K562 (cell line): ENCODE measurements around the gene DIAPH1.

Experiments
- ATF7 ChIP-seq: fragments of 450-650 bp; IDR thresholded peaks from 2 replicates; pipeline ENCODE4 v1.7.1; 2014; ENCODE audit warnings: mild to moderate bottlenecking, moderate library complexity
- BRD4 ChIP-seq: fragments of 200-600 bp; sonication (generic); IDR thresholded peaks from 2 replicates; pipeline ENCODE4 v1.6.1; 2017; ENCODE audit warnings: inconsistent platforms
- ETS1 ChIP-seq: conservative IDR thresholded peaks from 2 replicates; pipeline ENCODE4 v1.6.1; 2011; ENCODE audit warnings: low read depth, mild to moderate bottlenecking, low read length; ENCODE audit not compliant: control insufficient read depth
- FOXA1 ChIP-seq: fragments of 450-650 bp; IDR thresholded peaks from 2 replicates; pipeline ENCODE4 v1.6.1; 2016; ENCODE audit warnings: mild to moderate bottlenecking, borderline replicate concordance
- HDAC1 ChIP-seq, 2 experiments: fragments of 450-650 bp; IDR thresholded peaks; 2 replicates each; pipeline ENCODE4 v1.6.1; 2016 to 2017; ENCODE audit warnings: inconsistent platforms in 1 of 2, mild to moderate bottlenecking in 1 of 2, moderate library complexity in 1 of 2
- HMGXB4 ChIP-seq: sonication (generic); formaldehyde crosslinking; IDR thresholded peaks from 2 replicates; pipeline ENCODE4 v1.8.1; 2023; ENCODE audit warnings: mild to moderate bottlenecking, missing genetic modification reagents
- JUND ChIP-seq, 2 experiments: IDR thresholded peaks; 2 replicates in 1 of 2; 3 replicates in 1 of 2; pipeline ENCODE4 v1.6.1; 2011; ENCODE audit warnings: borderline replicate concordance in 2 of 2, low read depth in 2 of 2, low read length in 2 of 2, improper control_type of control experiment in 1 of 2, missing biosample characterization in 1 of 2, missing genetic modification characterization in 1 of 2, missing genetic modification reagents in 1 of 2
- MAFK ChIP-seq: IDR thresholded peaks from 2 replicates; pipeline ENCODE4 v1.6.1; 2011; ENCODE audit warnings: low read length, improper control_type of control experiment
- MEF2A ChIP-seq: IDR thresholded peaks from 2 replicates; pipeline ENCODE4 v1.6.1; 2011; ENCODE audit warnings: low read depth, mild to moderate bottlenecking, low read length, moderate library complexity; ENCODE audit not compliant: control insufficient read depth
- POLR2A ChIP-seq: fragments of 450-650 bp; conservative IDR thresholded peaks from 2 replicates; pipeline ENCODE4 v1.6.1; 2016
- ZNF3 ChIP-seq: fragments of 250-450 bp; sonication (Bioruptor Pico); IDR thresholded peaks from 2 replicates; pipeline ENCODE4 v1.5.0; 2021; ENCODE audit warnings: mild to moderate bottlenecking, moderate library complexity

GRCh38 chr5:141517312-141517711 lies 101.5 kb downstream of the DIAPH1 start:
- TF ChIP-seq ATF7 = no peak
- TF ChIP-seq ETS1 = no peak
- no peak for TF ChIP-seq JUND (IDR thresholded peaks at IDR 0.05; ENCODE audit: borderline replicate concordance, low read depth, low read length)
- TF ChIP-seq JUND (tag; IDR thresholded peaks at IDR 0.05; ENCODE audit: borderline replicate concordance, low read depth, low read length) = no peak
- no peak for TF ChIP-seq POLR2A
- no peak for TF ChIP-seq FOXA1
- TF ChIP-seq ZNF3 = no peak
- no peak for TF ChIP-seq MAFK
- no peak for TF ChIP-seq HDAC1 (IDR thresholded peaks at IDR 0.05)
- no peak for TF ChIP-seq HMGXB4
- no peak for TF ChIP-seq BRD4
- TF ChIP-seq MEF2A = no peak
